HT-29 (cell line): ENCODE measurements around the gene GRAMD1B. TPM values are rescaled to one million over a fixed set of nuclear protein-coding genes. Genes with fewer than 3 reads are reported as not detected.

Source experiments
- DNase-seq: peaks from one replicate; pipeline ENCODE4 v3.0.0-alpha.2; 2015; ENCODE audit warnings: low spot score
- total RNA-seq: library from RNA; depleted of rRNA; stranded (reverse); fragments of >200 nt; shearing (Covaris generic); gene quantifications from 2 replicates; pipeline ENCODE4 v1.2.3, GENCODE V29; 2014

The GRAMD1B gene
- total RNA-seq, 1 experiment from 2014 or later: 92.4 TPM

DNA sequence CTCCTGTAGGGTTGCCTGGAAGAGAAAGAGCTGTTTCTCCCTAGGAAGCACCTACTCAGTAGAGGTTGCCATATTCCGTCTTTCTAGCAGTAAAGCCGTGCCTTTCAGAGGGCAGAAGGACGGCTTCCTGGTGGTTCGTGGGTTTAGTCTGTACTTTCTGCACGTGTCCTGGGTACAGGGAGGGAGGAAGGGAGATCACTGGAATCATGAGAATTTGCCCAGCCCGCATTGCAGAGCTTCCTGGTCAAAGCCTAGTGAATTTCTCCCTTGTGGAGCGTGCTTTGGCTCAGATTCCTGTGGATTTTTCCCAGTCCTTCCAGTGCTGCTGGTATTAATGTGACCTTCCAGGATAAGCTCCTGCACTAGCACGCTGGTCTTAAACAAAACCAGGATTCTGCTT, 44.9 kb downstream of the GRAMD1B start:
- DNase-seq: no peak

DNA sequence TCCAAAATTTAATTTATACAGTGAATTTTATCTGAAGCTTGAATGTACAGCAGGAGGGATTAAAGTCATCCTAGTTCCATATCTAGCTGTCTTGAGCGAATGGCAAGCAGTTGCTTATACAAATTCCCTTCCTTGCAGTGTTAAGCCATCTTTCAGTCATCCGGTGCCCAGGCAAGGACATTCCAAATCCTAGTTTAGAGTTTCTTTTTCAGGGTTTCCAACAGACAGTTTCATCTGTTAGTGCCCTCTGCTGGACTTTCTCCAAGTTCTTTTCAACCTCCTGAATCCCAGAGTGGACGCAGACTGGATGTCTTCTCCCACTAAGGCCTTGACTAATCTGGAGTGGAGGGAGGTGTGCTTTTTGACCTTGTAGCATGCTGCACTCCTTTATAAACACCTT, 45.4 kb downstream of the GRAMD1B start:
- peak; percentile 31 for DNase-seq

- no peak for DNase-seq
These were observed 47.3 kb downstream of the GRAMD1B start for GRCh38 chr11:123477205-123477907.

DNA sequence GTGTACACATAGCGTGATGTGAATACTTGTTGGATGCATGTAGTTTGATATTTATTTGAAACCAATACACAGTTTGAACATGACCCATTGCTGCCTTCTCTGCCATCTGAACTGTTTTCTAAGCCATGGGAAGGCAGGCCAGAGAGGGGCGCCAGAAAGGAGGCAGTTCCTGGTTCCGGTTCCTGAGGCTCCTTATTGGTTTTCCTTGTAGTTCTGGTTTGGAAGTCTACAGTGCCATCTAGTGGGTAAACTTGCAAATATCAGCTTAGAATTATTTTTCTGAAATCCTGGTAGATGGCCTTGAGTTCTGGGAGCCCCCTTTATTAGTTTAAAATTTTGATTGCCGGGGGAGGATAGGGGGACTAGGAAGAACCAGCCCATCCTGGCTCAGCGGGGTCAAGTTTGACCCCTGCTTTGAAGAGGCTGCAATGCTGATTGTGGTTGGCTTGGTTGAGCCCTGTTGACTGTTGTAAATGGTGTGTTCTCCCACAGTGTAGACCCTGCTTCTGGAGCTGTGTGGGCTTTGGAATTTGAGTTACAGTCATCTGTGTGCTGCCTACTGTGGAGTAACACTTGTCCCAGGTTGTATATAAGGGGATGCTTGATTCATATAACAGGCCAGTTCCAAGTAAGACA, 48.4 kb downstream of the GRAMD1B start:
- DNase-seq: peak; percentile 85

- DNase-seq: no peak
These were observed 49.2 kb downstream of the GRAMD1B start for GRCh38 chr11:123479048-123479837.

DNA sequence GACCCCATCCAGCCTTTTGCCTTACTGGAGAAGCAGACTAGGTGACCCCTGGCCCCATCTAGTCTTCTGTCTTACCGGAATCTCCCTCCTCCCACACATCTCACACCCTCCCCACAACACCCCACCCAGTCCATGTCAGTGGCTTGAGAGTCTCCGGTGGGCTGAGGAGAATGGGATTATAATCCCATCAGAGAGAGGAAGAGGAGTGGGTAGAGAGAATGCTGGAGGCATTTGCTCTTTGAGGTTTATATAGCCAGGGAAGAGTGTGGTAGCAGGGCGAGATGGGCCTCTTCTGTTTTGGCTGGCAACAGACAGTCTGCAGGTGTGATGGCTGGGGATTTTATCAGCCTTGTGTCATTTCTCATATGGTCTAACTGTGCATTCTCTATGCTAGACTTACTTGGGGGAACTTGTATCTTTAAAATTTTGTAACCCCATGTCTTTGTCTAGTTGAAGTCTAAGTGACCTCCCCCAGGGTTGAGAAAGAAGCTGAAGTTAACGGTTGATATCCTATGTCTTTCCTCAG, 50.3 kb downstream of the GRAMD1B start:
- DNase-seq: no peak

DNA sequence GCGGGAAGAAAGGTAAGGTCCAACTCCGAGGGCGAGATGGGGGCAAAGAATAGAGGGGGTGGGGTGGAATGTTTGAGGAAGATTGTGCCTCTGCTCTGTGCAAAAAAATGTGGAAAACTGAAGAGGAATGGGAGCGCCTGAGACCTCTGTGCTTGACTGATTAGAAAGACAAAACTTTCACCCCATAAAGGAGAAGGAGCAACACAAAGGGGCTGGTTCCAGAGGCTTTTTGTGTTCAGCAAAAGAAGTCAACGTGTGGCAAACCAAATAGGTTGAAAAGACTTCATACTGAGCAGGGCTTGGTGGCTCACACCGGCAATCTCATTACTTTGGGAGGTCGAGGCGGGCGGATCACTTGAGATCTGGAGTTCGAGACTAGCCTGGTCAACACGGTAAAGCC, 50.8 kb downstream of the GRAMD1B start:
- no peak for DNase-seq

DNA sequence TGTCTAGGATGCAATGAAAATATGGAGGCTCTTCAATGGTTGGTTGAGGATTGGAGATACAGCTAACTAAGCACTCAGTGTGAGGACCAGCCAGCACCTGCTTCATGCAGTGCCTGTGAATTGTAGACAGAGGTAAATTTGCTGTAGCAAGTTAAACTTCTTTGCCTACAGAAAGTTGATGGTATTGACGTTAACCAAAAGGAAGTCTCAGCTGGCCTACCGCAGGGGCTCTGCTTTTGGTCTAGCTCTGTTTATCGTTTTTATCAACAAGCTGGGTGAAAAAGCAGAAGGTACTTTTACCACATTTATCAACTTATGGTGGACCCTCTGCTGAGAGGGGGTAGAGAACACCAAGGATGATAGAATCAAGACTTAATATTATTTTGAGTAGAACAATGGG, 51.6 kb downstream of the GRAMD1B start:
- DNase-seq: no peak

GRCh38 chr11:123482218-123482617, 52.1 kb downstream of the GRAMD1B start:
- no peak for DNase-seq

DNA sequence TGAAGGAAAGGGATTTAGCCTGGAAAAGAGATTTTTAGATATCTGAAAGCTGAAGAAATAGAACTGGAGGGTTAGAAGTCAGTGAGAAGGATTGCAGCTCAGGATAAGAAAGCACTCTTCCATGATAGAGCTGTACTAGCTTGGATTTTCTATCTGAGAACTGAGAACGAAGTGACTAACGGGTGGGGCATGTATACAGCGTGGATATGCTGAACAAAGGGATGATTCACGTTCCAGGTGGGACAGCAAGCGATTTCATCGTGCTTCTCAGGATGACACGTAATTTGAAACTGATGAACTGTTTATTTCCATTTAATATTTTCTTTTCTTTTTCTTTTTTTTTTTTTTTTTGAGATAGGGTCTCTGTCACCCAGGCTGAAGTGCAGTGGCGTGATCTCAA, 53.0 kb downstream of the GRAMD1B start:
- DNase-seq: no peak

- no peak for DNase-seq
These were observed 53.4 kb downstream of the GRAMD1B start for GRCh38 chr11:123483466-123483865.

DNA sequence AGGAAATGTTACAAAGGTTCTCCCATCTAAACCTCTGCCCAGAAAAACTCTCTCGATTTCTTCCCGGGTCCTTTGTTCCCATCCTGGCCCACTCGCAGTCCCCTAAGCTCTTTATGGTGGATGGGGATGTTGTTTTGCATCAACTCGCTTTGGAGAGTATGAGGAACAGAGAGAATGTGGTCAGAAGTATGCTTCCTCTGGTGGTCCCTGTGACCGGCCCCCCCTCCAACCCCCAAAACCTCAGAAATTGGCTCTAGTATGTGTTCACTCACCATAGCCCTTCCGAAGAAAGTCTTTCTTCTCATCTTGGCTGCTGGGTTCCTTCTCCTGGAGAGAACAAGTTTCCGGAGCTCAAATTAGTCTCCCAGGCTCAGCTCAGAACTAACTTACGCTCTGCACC, 54.4 kb downstream of the GRAMD1B start:
- DNase-seq: no peak

DNA sequence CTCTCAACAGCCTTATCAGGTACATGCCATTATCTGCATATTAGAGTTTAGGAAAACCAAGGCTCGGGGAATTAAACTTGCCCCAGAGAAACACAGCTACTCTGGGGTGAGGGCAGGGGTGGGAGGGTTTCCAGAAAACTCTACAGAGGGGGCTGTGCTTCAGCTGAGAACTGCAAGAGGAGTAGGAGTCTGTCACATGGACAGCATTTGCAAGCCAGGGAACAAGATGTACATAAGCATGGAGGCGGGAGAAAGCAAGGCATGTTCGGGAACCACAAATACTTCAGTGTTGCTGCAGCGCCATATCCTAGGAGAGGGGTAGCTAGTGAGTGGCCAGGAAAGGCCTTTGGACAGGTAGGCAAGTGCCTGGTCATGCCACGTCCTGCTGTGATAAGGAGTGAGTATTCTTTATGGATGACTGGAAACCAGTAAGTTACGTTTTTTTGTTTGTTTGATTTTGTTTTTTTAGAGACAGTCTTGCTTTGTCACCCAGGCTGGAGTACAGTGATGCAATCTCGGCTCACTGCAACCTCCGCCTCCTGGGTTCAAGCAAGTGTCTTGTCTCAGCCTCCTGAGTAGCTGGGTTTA, 57.2 kb downstream of the GRAMD1B start:
- DNase-seq: no peak

DNA sequence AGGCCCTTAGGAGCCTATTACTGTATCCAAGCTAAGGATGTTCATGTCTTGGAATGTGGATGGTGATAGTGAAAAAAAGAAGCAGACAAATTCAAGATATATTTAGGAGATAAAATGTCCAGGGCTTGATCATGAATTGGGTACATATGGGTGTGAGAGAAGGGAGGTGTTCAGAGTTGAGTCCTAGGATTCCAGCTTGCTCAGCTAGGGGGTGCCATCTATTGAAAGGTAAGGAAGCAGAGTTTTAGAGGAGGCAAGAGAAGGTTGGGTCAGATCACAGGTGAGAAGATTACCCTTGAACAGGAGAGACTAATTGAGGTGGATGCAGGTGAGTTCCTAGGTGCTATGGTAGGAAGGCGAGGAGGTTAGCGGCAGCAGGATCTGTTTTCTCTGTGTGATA, 60.5 kb downstream of the GRAMD1B start:
- DNase-seq: no peak

- no peak for DNase-seq
These were observed 61.2 kb downstream of the GRAMD1B start for GRCh38 chr11:123491241-123491640.

- no peak for DNase-seq
These were observed 63.4 kb downstream of the GRAMD1B start for GRCh38 chr11:123493349-123494063.

- no peak for DNase-seq
These were observed 64.4 kb downstream of the GRAMD1B start for GRCh38 chr11:123494195-123495050.

DNA sequence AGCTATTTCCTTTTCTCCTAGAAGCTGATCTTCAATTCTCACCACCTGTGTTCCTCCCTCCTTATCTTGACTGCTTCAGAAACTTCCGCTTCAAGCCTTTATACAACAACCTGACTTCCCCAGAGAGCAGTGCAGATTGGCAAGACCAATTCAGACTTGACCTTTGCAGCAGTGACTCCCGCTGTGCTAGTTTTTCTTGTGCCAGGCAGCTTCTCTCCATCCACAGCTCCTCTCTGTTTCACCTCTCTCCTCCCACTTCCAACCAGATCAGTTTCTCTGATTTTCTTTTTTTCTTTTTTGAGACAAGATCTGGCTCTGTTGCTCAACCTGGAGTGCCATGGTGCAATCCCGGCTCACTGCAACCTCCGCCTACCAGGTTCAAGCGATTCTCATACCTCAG, 74.3 kb downstream of the GRAMD1B start:
- DNase-seq: no peak

- DNase-seq: no peak
These were observed 75.7 kb downstream of the GRAMD1B start for GRCh38 chr11:123505546-123506299.

GRCh38 chr11:123507043-123507442, 77.0 kb downstream of the GRAMD1B start:
- DNase-seq: no peak
